Right atrium auricular region (tissue), 2 donors: ENCODE data around the gene XKR7. TPM values are rescaled to one million over a fixed set of nuclear protein-coding genes. Genes with fewer than 3 reads are reported as not detected.
"Not testable (repeated sequence)": the region's sequence is repeated elsewhere in the genome, so short reads cannot be mapped to it uniquely, and the experiment has no call there.

Source experiments
- DNase-seq: peaks from one replicate; pipeline ENCODE4 v3.0.0-alpha.2; 2019; ENCODE audit warnings: low spot score
- H3K27ac ChIP-seq, 2 donors: fragments of 200-600 bp; sonication (generic); 1 replicate in 1 of 2; 2 replicates in 1 of 2; pipeline ENCODE4 v1.5.1; 2016 to 2019
- H3K27me3 ChIP-seq, 2 donors: fragments of 200-600 bp; sonication (generic); one replicate each; pipeline versions ENCODE4 v1.5.1 to v1.6.0; 2017 to 2019
- H3K36me3 ChIP-seq: fragments of 200-600 bp; sonication (generic); one replicate; pipeline ENCODE4 v1.5.1; 2016
- H3K4me1 ChIP-seq, 2 donors: fragments of 200-600 bp; sonication (generic); one replicate each; pipeline versions ENCODE4 v1.5.1 to v1.6.0; 2017 to 2019
- H3K4me3 ChIP-seq, 2 donors: fragments of 200-600 bp; sonication (generic); 1 replicate in 1 of 2; 2 replicates in 1 of 2; pipeline ENCODE4 v1.5.1; 2017 to 2019; ENCODE audit warnings: mild to moderate bottlenecking in 1 of 2, moderate library complexity in 1 of 2
- H3K9me3 ChIP-seq, 2 donors: fragments of 200-600 bp; sonication (generic); one replicate each; pipeline ENCODE4 v1.5.1; 2019
- total RNA-seq, 2 donors: library from RNA; depleted of rRNA; stranded (reverse); fragments of >200 nt; gene quantifications; one replicate each; pipeline ENCODE4 v1.1.0, GENCODE V29; 2016
- TF ChIP-seq, protein P1 (sequence below), 2 donors: fragments of 200-600 bp; sonication (generic); IDR thresholded peaks; one replicate each; pipeline ENCODE4 v1.5.1; 2019; ENCODE audit warnings: antibody characterized with exemption in 2 of 2

XKR7 gene, protein sequence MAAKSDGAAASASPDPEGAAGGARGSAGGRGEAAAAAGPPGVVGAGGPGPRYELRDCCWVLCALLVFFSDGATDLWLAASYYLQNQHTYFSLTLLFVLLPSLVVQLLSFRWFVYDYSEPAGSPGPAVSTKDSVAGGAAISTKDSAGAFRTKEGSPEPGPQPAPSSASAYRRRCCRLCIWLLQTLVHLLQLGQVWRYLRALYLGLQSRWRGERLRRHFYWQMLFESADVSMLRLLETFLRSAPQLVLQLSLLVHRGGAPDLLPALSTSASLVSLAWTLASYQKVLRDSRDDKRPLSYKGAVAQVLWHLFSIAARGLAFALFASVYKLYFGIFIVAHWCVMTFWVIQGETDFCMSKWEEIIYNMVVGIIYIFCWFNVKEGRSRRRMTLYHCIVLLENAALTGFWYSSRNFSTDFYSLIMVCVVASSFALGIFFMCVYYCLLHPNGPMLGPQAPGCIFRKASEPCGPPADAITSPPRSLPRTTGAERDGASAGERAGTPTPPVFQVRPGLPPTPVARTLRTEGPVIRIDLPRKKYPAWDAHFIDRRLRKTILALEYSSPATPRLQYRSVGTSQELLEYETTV
- not detected for total RNA-seq

DNA sequence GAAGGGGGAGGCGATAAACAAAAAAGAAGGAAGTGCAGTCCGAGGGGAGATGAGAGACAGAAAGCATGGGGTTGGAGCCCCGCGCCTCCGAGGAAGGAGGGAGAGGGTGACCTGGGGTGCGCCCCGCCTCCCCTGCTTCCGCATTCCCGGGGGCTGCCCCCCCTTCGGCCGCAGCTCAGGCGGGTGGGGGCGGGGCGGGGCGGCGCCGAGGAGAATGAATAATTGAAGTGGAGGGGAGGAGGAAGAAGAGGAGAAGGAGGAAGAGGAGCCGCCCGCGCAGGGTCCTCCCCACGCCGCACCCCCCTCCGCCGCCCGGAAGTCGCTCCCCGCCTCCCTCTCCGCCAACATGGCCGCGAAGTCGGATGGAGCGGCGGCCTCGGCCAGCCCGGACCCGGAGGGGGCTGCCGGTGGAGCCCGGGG is at the start of gene XKR7:
Gene XKR7 (plus strand): TSS at position 322 of the 420 bp plus-strand sequence. CDS start 25 bp downstream, at position 347.
- H3K27ac ChIP-seq = no peak within 1 kb of the TSS
- peaks cover 0 to 8% of the 10 kb centered on the region in 2 donors for H3K4me1 ChIP-seq
- peak within 1 kb of the TSS in 1 of 2 donors; percentile 17 for H3K4me3 ChIP-seq
- DNase-seq = no peak
- H3K36me3 ChIP-seq = no peaks in the 10 kb centered on the region
- H3K27me3 ChIP-seq = peaks cover 0 to 10% of the 10 kb centered on the region in 2 donors
- TF ChIP-seq, protein P1, sequence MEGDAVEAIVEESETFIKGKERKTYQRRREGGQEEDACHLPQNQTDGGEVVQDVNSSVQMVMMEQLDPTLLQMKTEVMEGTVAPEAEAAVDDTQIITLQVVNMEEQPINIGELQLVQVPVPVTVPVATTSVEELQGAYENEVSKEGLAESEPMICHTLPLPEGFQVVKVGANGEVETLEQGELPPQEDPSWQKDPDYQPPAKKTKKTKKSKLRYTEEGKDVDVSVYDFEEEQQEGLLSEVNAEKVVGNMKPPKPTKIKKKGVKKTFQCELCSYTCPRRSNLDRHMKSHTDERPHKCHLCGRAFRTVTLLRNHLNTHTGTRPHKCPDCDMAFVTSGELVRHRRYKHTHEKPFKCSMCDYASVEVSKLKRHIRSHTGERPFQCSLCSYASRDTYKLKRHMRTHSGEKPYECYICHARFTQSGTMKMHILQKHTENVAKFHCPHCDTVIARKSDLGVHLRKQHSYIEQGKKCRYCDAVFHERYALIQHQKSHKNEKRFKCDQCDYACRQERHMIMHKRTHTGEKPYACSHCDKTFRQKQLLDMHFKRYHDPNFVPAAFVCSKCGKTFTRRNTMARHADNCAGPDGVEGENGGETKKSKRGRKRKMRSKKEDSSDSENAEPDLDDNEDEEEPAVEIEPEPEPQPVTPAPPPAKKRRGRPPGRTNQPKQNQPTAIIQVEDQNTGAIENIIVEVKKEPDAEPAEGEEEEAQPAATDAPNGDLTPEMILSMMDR (IDR thresholded peaks at IDR 0.05) = no peak
- H3K9me3 ChIP-seq = no peaks in the 10 kb centered on the region

DNA sequence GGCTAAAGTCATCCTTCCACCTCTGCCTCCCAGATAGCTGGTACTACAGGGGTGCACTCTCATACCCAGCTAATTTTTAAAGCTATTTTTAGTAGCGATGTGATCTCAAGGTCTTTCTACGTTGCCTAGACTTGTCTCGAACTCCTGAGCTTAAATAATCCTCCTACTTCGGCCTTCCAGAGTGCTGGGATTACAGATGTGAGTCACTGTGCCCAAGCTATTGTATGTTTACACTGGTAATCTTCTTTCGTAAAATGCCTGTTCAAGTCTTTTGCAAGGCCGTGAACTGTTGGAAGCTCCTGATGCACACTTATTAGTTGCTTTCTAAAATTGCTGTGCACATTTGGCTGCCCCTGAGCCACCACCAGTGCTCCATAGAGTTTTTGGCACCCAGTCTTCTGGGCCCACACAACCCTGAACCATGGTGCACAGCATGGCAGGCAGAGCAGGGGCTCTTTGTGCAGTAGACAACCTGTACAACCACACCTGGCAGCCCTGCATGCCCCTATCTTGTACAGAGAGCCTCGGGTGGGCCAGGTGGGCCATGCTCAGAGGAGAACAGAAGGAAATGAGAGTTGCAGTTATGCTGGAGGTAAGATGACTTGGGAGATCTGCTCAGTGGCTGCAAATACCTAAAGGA is 49.4 kb upstream of the XKR7 start:
- H3K27ac ChIP-seq = no peak overlapping the region
- H3K4me1 ChIP-seq = no peaks in the 10 kb centered on the region
- no peaks in the 10 kb centered on the region for H3K36me3 ChIP-seq
- H3K27me3 ChIP-seq = no peaks in the 10 kb centered on the region
- TF ChIP-seq, protein P1 (IDR thresholded peaks at IDR 0.05) = no peak
- no peaks in the 10 kb centered on the region for H3K9me3 ChIP-seq
- DNase-seq = no peak
- no peak overlapping the region for H3K4me3 ChIP-seq

DNA sequence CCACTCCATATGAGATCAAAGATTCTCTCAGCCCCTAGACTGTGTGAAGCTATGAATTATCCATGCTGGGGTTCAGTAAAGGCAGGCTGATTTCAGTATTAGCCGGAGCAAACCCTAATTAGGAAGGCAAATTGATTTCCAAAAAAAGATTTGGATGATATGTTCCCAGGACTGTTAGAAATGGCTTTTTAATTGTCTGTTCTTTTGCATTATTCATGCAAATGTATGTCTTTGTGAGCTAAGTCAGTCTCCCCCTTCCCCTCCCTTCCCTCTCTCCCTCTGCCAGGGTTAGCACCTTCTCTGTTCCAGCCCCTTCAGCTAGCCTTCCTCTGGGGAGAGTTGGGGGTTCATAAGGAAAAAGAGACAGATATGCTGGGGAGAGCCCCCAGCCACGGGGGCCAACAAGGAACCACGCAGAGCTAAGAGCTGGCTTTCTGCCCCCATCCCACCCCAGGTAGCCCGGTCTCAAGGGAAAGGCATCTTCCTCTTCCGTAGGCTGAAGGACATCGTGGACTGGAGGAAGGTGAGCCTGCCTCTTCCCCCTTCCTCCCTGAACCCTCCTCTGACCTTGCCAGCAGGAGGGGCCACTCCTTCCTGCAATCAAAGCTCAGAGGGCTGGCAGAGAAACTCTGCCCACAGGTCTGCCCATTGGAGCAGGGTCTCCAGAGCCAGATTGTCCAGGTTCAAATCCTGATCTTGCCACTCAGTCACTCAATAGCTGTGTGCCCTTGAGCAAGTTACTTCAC is 48.4 kb upstream of the XKR7 start:
- Histone ChIP-seq H3K4me1 (no peaks in the 10 kb centered on the region), H3K9me3 (no peaks in the 10 kb centered on the region), H3K36me3 (no peaks in the 10 kb centered on the region), H3K27ac (no peak overlapping the region), H3K4me3 (no peak overlapping the region), H3K27me3 (no peaks in the 10 kb centered on the region)
- DNase-seq = no peak
- TF ChIP-seq, protein P1 (IDR thresholded peaks at IDR 0.05) = no peak

DNA sequence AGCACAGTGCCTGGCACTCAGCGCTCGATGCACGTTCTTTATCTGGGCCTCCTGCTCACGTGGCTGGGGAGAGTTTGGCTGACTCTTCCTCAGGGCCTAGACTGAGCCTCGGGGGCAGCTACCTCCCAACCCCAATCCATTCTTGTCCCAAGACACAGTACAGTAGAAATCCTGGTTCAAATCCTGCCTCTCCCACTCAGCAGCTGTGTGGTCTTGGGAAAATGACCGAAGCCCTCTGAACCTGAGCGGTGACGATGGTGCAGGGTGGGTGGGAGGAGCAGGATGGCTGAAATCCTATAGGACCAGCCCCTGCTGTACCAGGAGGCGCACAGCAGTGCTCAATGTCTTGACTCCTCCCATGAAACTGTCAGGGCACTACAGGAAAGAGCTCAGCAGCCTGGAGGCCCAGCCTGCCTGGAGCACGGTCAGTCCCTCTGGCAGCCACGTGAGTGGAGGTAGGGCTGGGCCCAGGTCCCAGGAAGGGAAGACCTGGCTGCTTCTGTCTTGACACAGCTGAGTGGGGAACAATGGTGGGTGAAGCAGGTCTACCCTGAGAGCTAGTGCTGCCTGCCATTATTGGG is 47.6 kb upstream of the XKR7 start:
- TF ChIP-seq, protein P1 (IDR thresholded peaks at IDR 0.05) = no peak
- no peaks in the 10 kb centered on the region for H3K4me1 ChIP-seq
- no peak for DNase-seq
- no peaks in the 10 kb centered on the region for H3K27me3 ChIP-seq
- no peaks in the 10 kb centered on the region for H3K36me3 ChIP-seq
- H3K27ac ChIP-seq = no peak overlapping the region
- no peak overlapping the region for H3K4me3 ChIP-seq
- H3K9me3 ChIP-seq = no peaks in the 10 kb centered on the region

DNA sequence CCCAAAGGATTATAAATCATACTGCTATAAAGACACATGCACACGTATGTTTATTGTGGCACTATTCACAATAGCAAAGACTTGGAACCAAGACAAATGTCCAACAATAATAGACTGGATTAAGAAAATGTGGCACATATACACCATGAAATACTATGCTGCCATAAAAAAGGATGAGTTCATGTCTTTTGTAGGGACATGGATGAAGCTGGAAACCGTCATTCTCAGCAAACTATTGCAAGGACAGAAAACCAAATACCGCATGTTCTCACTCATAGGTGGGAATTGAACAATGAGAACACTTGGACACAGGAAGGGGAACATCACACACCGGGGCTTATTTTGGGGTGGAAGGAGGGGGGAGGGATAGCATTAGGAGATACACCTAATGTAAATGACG is 46.5 kb upstream of the XKR7 start:
- not testable (repeated sequence) for H3K4me3 ChIP-seq, H3K36me3 ChIP-seq, H3K9me3 ChIP-seq, H3K27me3 ChIP-seq, H3K4me1 ChIP-seq, DNase-seq, H3K27ac ChIP-seq
